HEK293 (cell line): ENCODE results near the gene SH2B2.
A peak's percentile ranks its signal among the peaks of the same experiment; 100 is the strongest.

Experiments used
- CTCF ChIA-PET: fragments of 350-600 bp; formaldehyde crosslinking; extraction: SDS; loops from one replicate; lab custom pipeline; 2021; ENCODE audit warnings: antibody characterized with exemption; lab: Yijun Ruan, JAX
- POLR2A ChIA-PET: fragments of 300-600 bp; formaldehyde crosslinking; extraction: SDS; loops from one replicate; lab custom pipeline; 2020; ENCODE audit warnings: antibody characterized with exemption, inconsistent platforms; lab: Yijun Ruan, JAX
- H3K27ac ChIP-seq: fragments of 200-500 bp; sonication (Bioruptor generic); 2 replicates; pipeline ENCODE4 v1.5.1; 2014; ENCODE audit warnings: low read depth, low read length, control low read depth, inconsistent platforms; ENCODE audit errors: extremely low read depth
- H3K36me3 ChIP-seq, 2 experiments: fragments of 200-500 bp in 1 of 2; sonication (Bioruptor generic) in 1 of 2; 1 replicate in 1 of 2; 2 replicates in 1 of 2; pipeline ENCODE4 v1.5.1; 2014 to 2017; ENCODE audit warnings: inconsistent platforms in 2 of 2, low read length in 2 of 2; ENCODE audit not compliant: control insufficient read depth in 2 of 2, insufficient read depth in 1 of 2
- H3K4me1 ChIP-seq: fragments of 200-500 bp; sonication (Bioruptor generic); 2 replicates; pipeline ENCODE4 v1.5.1; 2014; ENCODE audit warnings: mild to moderate bottlenecking, low read length, inconsistent platforms; ENCODE audit not compliant: control insufficient read depth, insufficient read depth
- H3K4me3 ChIP-seq: 2 replicates; pipeline ENCODE4 v1.5.1; 2011; ENCODE audit warnings: low read depth, mild to moderate bottlenecking, control low read depth, low read length, moderate library complexity
- H3K9me3 ChIP-seq: fragments of 200-500 bp; sonication (Bioruptor generic); 2 replicates; pipeline ENCODE4 v1.5.1; 2014; ENCODE audit warnings: low read depth, low read length, inconsistent platforms; ENCODE audit not compliant: control insufficient read depth, insufficient read depth
- EGR2 ChIP-seq: fragments of 450-650 bp; formaldehyde crosslinking; IDR thresholded peaks from 2 replicates; pipeline ENCODE4 v1.5.1; 2016; ENCODE audit warnings: low read depth, missing biosample characterization, missing genetic modification characterization
- HOXD13 ChIP-seq: sonication (generic); formaldehyde crosslinking; IDR thresholded peaks from 2 replicates; pipeline ENCODE4 v1.8.0; 2022; ENCODE audit warnings: missing genetic modification reagents, borderline replicate concordance
- ZBTB21 ChIP-seq: fragments of 450-650 bp; formaldehyde crosslinking; IDR thresholded peaks from 2 replicates; pipeline ENCODE4 v1.5.1; 2017; ENCODE audit warnings: missing biosample characterization, missing genetic modification characterization
- ZFHX2 ChIP-seq: fragments of 450-650 bp; formaldehyde crosslinking; conservative IDR thresholded peaks from 2 replicates; pipeline ENCODE4 v1.5.1; 2016; ENCODE audit warnings: missing biosample characterization, missing genetic modification characterization
- ZIC2 ChIP-seq: fragments of 450-650 bp; formaldehyde crosslinking; IDR thresholded peaks from 2 replicates; pipeline ENCODE4 v1.5.1; 2016; ENCODE audit warnings: missing biosample characterization, missing genetic modification characterization
- ZNF174 ChIP-seq: fragments of 450-650 bp; formaldehyde crosslinking; IDR thresholded peaks from 2 replicates; pipeline ENCODE4 v1.5.0; 2017; ENCODE audit warnings: missing biosample characterization, mild to moderate bottlenecking, missing genetic modification characterization
- ZNF211 ChIP-seq: fragments of 450-650 bp; formaldehyde crosslinking; IDR thresholded peaks from 2 replicates; pipeline ENCODE4 v1.5.1; 2016; ENCODE audit warnings: low read depth, missing biosample characterization, missing genetic modification characterization
- ZNF223 ChIP-seq: fragments of 450-650 bp; formaldehyde crosslinking; IDR thresholded peaks from 2 replicates; pipeline ENCODE4 v1.5.1; 2016; ENCODE audit warnings: missing biosample characterization, missing genetic modification characterization
- ZNF23 ChIP-seq: fragments of 450-650 bp; formaldehyde crosslinking; IDR thresholded peaks from 2 replicates; pipeline ENCODE4 v1.5.1; 2016; ENCODE audit warnings: missing biosample characterization, missing genetic modification characterization, borderline replicate concordance
- ZNF266 ChIP-seq: fragments of 450-650 bp; formaldehyde crosslinking; IDR thresholded peaks from 2 replicates; pipeline ENCODE4 v1.5.1; 2016; ENCODE audit warnings: missing biosample characterization, missing genetic modification characterization, low read depth
- ZNF311 ChIP-seq: fragments of 450-650 bp; formaldehyde crosslinking; IDR thresholded peaks from 2 replicates; pipeline ENCODE4 v1.5.1; 2017; ENCODE audit warnings: missing biosample characterization, missing genetic modification characterization, borderline replicate concordance
- ZNF335 ChIP-seq: fragments of 450-650 bp; formaldehyde crosslinking; conservative IDR thresholded peaks from 2 replicates; pipeline ENCODE4 v1.5.1; 2016; ENCODE audit warnings: missing biosample characterization, missing genetic modification characterization
- ZNF37A ChIP-seq: fragments of 450-650 bp; IDR thresholded peaks from 2 replicates; pipeline ENCODE4 v1.5.1; 2018; ENCODE audit warnings: missing biosample characterization, missing genetic modification characterization
- ZNF514 ChIP-seq: fragments of 450-650 bp; formaldehyde crosslinking; IDR thresholded peaks from 2 replicates; pipeline ENCODE4 v1.5.1; 2016; ENCODE audit warnings: missing biosample characterization, missing genetic modification characterization
- ZNF521 ChIP-seq: fragments of 450-650 bp; formaldehyde crosslinking; IDR thresholded peaks from 2 replicates; pipeline ENCODE4 v1.5.1; 2017; ENCODE audit warnings: missing biosample characterization, mild to moderate bottlenecking, missing genetic modification characterization
- ZNF548 ChIP-seq: fragments of 450-650 bp; formaldehyde crosslinking; IDR thresholded peaks from 2 replicates; pipeline ENCODE4 v1.5.1; 2016; ENCODE audit warnings: missing biosample characterization, missing genetic modification characterization
- ZNF558 ChIP-seq: fragments of 450-650 bp; formaldehyde crosslinking; IDR thresholded peaks from 2 replicates; pipeline ENCODE4 v1.5.1; 2016; ENCODE audit warnings: missing biosample characterization, missing genetic modification characterization
- ZNF600 ChIP-seq: fragments of 450-650 bp; formaldehyde crosslinking; IDR thresholded peaks from 2 replicates; pipeline ENCODE4 v1.5.1; 2016; ENCODE audit warnings: missing biosample characterization, missing genetic modification characterization
- ZNF610 ChIP-seq: fragments of 450-650 bp; formaldehyde crosslinking; IDR thresholded peaks from 2 replicates; pipeline ENCODE4 v1.5.1; 2016; ENCODE audit warnings: missing biosample characterization, missing genetic modification characterization, borderline replicate concordance
- TF ChIP-seq, protein P1 (sequence below): fragments of 450-650 bp; formaldehyde crosslinking; IDR thresholded peaks from 2 replicates; pipeline ENCODE4 v1.5.1; 2016; ENCODE audit warnings: missing biosample characterization, missing genetic modification characterization

Gene SH2B2

DNA sequence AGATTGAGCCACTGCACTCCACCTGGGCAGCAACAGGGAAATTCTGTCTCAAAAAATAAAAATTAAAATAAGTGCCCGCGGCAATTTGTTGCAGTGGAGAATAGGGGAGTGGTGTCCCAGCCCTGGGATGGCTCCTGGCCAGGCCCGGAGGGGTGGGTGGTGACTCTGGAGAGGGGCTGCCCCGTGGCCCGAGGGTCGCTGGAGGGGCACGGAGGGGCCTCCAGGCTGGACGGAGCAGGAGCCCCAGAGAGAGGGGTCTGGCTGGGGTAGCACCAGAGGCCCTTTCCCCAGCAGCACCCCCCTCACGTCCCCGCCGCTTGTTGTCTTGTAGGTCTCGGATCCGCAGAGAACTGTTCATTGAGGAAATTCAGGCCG is 38.6 kb upstream of the SH2B2 start (continued):
- no peak for TF ChIP-seq ZNF311
- TF ChIP-seq ZNF335 (tag by site-specific recombination) = no peak
- TF ChIP-seq HOXD13 = no peak
- TF ChIP-seq ZNF521 = no peak
- no peak for TF ChIP-seq ZNF37A (tag by site-specific recombination)
- no peak for TF ChIP-seq ZNF600 (tag by site-specific recombination)
- no peak for TF ChIP-seq ZNF223

GRCh38 chr7:102248456-102249395 is 37.9 kb upstream of the SH2B2 start:
- no peak for TF ChIP-seq ZNF610 (tag by site-specific recombination)
- TF ChIP-seq EGR2 (tag by site-specific recombination) = no peak
- TF ChIP-seq ZFHX2 = no peak
- TF ChIP-seq ZNF211 = no peak
- TF ChIP-seq ZNF548 (tag by site-specific recombination) = no peak
- no peak for TF ChIP-seq ZNF514
- no peak for TF ChIP-seq ZNF23
- no peak for TF ChIP-seq ZNF266 (tag by site-specific recombination)
- TF ChIP-seq, protein P1, sequence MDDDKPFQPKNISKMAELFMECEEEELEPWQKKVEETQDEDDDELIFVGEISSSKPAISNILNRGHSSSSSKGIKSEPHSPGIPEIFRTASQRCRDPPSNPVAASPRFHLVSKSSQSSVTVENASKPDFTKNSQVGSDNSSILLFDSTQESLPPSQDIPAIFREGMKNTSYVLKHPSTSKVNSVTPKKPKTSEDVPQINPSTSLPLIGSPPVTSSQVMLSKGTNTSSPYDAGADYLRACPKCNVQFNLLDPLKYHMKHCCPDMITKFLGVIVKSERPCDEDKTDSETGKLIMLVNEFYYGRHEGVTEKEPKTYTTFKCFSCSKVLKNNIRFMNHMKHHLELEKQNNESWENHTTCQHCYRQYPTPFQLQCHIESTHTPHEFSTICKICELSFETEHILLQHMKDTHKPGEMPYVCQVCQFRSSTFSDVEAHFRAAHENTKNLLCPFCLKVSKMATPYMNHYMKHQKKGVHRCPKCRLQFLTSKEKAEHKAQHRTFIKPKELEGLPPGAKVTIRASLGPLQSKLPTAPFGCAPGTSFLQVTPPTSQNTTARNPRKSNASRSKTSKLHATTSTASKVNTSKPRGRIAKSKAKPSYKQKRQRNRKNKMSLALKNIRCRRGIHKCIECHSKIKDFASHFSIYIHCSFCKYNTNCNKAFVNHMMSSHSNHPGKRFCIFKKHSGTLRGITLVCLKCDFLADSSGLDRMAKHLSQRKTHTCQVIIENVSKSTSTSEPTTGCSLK (tag by site-specific recombination) = no peak
- TF ChIP-seq ZBTB21 (tag by site-specific recombination) = no peak
- no peak for TF ChIP-seq ZNF174 (tag by site-specific recombination)
- TF ChIP-seq, all 188 proteins: peak for 0
- Histone ChIP-seq H3K36me3 (no peaks in the 10 kb centered on the region; a peak in 1 of 3 replicates), H3K4me3 (no peak overlapping the region), H3K9me3 (no peaks in the 10 kb centered on the region), H3K27ac (no peak overlapping the region), H3K4me1 (no peaks in the 10 kb centered on the region)
- ChIA-PET POLR2A (no interaction called here), CTCF (no interaction called here)

- H3K36me3 ChIP-seq = no peaks in the 10 kb centered on the region; a peak in 1 of 3 replicates
- CTCF ChIA-PET = interaction anchor here (0.6 to 1.2 kb wide), 6 partner anchors 15 to 375 kb away, joined by 3 to 6 read pairs (median 4); no protein-coding TSS in a partner anchor
- H3K27ac ChIP-seq = no peak overlapping the region
- TF ChIP-seq ZNF558 (tag by site-specific recombination) = no peak
- 0 out of 2 replicates have a peak, but pooled peaks have one; percentile 7 for TF ChIP-seq ZIC2
- H3K4me1 ChIP-seq = no peaks in the 10 kb centered on the region
- no peaks in the 10 kb centered on the region for H3K9me3 ChIP-seq
- POLR2A ChIA-PET = no interaction called here
- H3K4me3 ChIP-seq = no peak overlapping the region
Observed at GRCh38 chr7:102251531-102252365, 34.9 kb upstream of the SH2B2 start.
